Measurements from ENCODE around the gene DMTF1.

DMTF1 gene

GRCh38 chr7:87209295-87209924, 57.2 kb downstream of the DMTF1 start:
- no peak overlapping the region for H2BK120ac ChIP-seq (ENCODE audit: low read depth, low read length)
- no peak overlapping the region for H3K4me3 ChIP-seq (ENCODE audit: low read length in 2 of 2)
- no peak overlapping the region for H2BK12ac ChIP-seq (ENCODE audit: low read length)
- no peak overlapping the region for H3K23ac ChIP-seq (ENCODE audit: low read depth, low read length, poor library complexity)
- no peak overlapping the region for H2AFZ ChIP-seq (ENCODE audit: low read length)
- no peak overlapping the region for H2BK5ac ChIP-seq (ENCODE audit: low read length)
- no peak overlapping the region for H4K8ac ChIP-seq (ENCODE audit: low read depth, low read length)
- H3K36me3 ChIP-seq (replicated peaks in 1 of 2; ENCODE audit: control insufficient read depth in 2 of 2, insufficient read depth in 2 of 2, low read length in 2 of 2): peaks cover 5 to 15% of the 10 kb centered on the region in 2 donors
- no peaks in the 10 kb centered on the region for H3K27me3 ChIP-seq (ENCODE audit: control insufficient read depth in 3 of 3, insufficient read depth in 3 of 3, low read depth in 1 of 3, low read length in 3 of 3)
- peaks cover 3% of the 10 kb centered on the region for H3K79me1 ChIP-seq (ENCODE audit: low read depth, low read length)
- H3K4me2 ChIP-seq (ENCODE audit: insufficient read depth, low read length, poor library complexity, severe bottlenecking): no peak overlapping the region
- no peak overlapping the region for H3K14ac ChIP-seq (ENCODE audit: low read length)
- H3K9ac ChIP-seq (ENCODE audit: low read depth, low read length, poor library complexity): no peak overlapping the region
- no peak overlapping the region for H3K4ac ChIP-seq (ENCODE audit: low read length)
- H3K27ac ChIP-seq (replicated peaks; ENCODE audit: low read length): no peak overlapping the region
- no peak overlapping the region for H2AK5ac ChIP-seq (ENCODE audit: low read depth, low read length)
- H4K91ac ChIP-seq (ENCODE audit: low read depth, low read length, poor library complexity): no peak overlapping the region
- no peak overlapping the region for H2BK15ac ChIP-seq (ENCODE audit: low read length)
- H3K4me1 ChIP-seq (ENCODE audit: control insufficient read depth in 2 of 2, insufficient read depth in 1 of 2, low read depth in 1 of 2, low read length in 2 of 2): peaks cover 1% of the 10 kb centered on the region in 2 donors
- DNase-seq (ENCODE audit: low spot score): no peak
- no peak overlapping the region for H3K18ac ChIP-seq (ENCODE audit: low read length)
- no CpG with 5 or more reads among the region's 18 CpGs for WGBS, 2 donors (ENCODE audit: extremely low coverage in 2 of 2, insufficient read length in 2 of 2, insufficient replicate concordance in 1 of 2)
- peaks cover 17 to 41% of the 10 kb centered on the region in 2 donors for H3K9me3 ChIP-seq (replicated peaks in 1 of 2; ENCODE audit: control insufficient read depth in 2 of 2, insufficient read depth in 1 of 2, low read depth in 1 of 2, low read length in 2 of 2)

GRCh38 chr7:87210506-87210905, 58.3 kb downstream of the DMTF1 start:
- peaks cover 5 to 23% of the 10 kb centered on the region in 2 donors for H3K36me3 ChIP-seq (replicated peaks in 1 of 2; ENCODE audit: control insufficient read depth in 2 of 2, insufficient read depth in 2 of 2, low read length in 2 of 2)
- no peak overlapping the region for H2AFZ ChIP-seq (ENCODE audit: low read length)
- DNase-seq (ENCODE audit: low spot score): no peak
- peaks cover 13 to 31% of the 10 kb centered on the region in 2 donors for H3K9me3 ChIP-seq (replicated peaks in 1 of 2; ENCODE audit: control insufficient read depth in 2 of 2, insufficient read depth in 1 of 2, low read depth in 1 of 2, low read length in 2 of 2)
- H3K18ac ChIP-seq (ENCODE audit: low read length): no peak overlapping the region
- no peak overlapping the region for H2BK12ac ChIP-seq (ENCODE audit: low read length)
- no peak overlapping the region for H2AK5ac ChIP-seq (ENCODE audit: low read depth, low read length)
- H4K8ac ChIP-seq (ENCODE audit: low read depth, low read length): no peak overlapping the region
- H3K27ac ChIP-seq (replicated peaks; ENCODE audit: low read length): no peak overlapping the region
- H3K4me2 ChIP-seq (ENCODE audit: insufficient read depth, low read length, poor library complexity, severe bottlenecking): no peak overlapping the region
- H2BK5ac ChIP-seq (ENCODE audit: low read length): no peak overlapping the region
- no peak overlapping the region for H3K4ac ChIP-seq (ENCODE audit: low read length)
- H3K23ac ChIP-seq (ENCODE audit: low read depth, low read length, poor library complexity): no peak overlapping the region
- WGBS, 2 donors (ENCODE audit: extremely low coverage in 2 of 2, insufficient read length in 2 of 2, insufficient replicate concordance in 1 of 2): no CpG with 5 or more reads among the region's 3 CpGs
- no peak overlapping the region for H3K9ac ChIP-seq (ENCODE audit: low read depth, low read length, poor library complexity)
- peaks cover 1% of the 10 kb centered on the region in 2 donors for H3K4me1 ChIP-seq (ENCODE audit: control insufficient read depth in 2 of 2, insufficient read depth in 1 of 2, low read depth in 1 of 2, low read length in 2 of 2)
- no peak overlapping the region for H2BK120ac ChIP-seq (ENCODE audit: low read depth, low read length)
- no peak overlapping the region for H3K4me3 ChIP-seq (ENCODE audit: low read length in 2 of 2)
- peaks cover 2% of the 10 kb centered on the region for H3K79me1 ChIP-seq (ENCODE audit: low read depth, low read length)
- no peak overlapping the region for H4K91ac ChIP-seq (ENCODE audit: low read depth, low read length, poor library complexity)
- no peak overlapping the region for H3K14ac ChIP-seq (ENCODE audit: low read length)
- no peak overlapping the region for H2BK15ac ChIP-seq (ENCODE audit: low read length)
- H3K27me3 ChIP-seq (ENCODE audit: control insufficient read depth in 3 of 3, insufficient read depth in 3 of 3, low read depth in 1 of 3, low read length in 3 of 3): no peaks in the 10 kb centered on the region

GRCh38 chr7:87212498-87212897, 60.2 kb downstream of the DMTF1 start:
- Histone ChIP-seq H3K4me1 (ENCODE audit: control insufficient read depth in 2 of 2, insufficient read depth in 1 of 2, low read depth in 1 of 2, low read length in 2 of 2) (peaks cover 1 to 8% of the 10 kb centered on the region in 2 donors), H3K36me3 (replicated peaks in 1 of 2; ENCODE audit: control insufficient read depth in 2 of 2, insufficient read depth in 2 of 2, low read length in 2 of 2) (peaks cover 2 to 32% of the 10 kb centered on the region in 2 donors), H2BK120ac (ENCODE audit: low read depth, low read length) (no peak overlapping the region), H3K27ac (replicated peaks; ENCODE audit: low read length) (no peak overlapping the region), H3K4me3 (ENCODE audit: low read length in 2 of 2) (no peak overlapping the region), H3K4me2 (ENCODE audit: insufficient read depth, low read length, poor library complexity, severe bottlenecking) (no peak overlapping the region), H2BK15ac (ENCODE audit: low read length) (no peak overlapping the region), H3K4ac (ENCODE audit: low read length) (no peak overlapping the region), H3K79me1 (ENCODE audit: low read depth, low read length) (no peaks in the 10 kb centered on the region), H4K91ac (ENCODE audit: low read depth, low read length, poor library complexity) (no peak overlapping the region), H3K18ac (ENCODE audit: low read length) (no peak overlapping the region), H3K14ac (ENCODE audit: low read length) (no peak overlapping the region), H3K9me3 (replicated peaks in 1 of 2; ENCODE audit: control insufficient read depth in 2 of 2, insufficient read depth in 1 of 2, low read depth in 1 of 2, low read length in 2 of 2) (peaks cover 6 to 16% of the 10 kb centered on the region in 2 donors), H3K23ac (ENCODE audit: low read depth, low read length, poor library complexity) (no peak overlapping the region), H2AK5ac (ENCODE audit: low read depth, low read length) (no peak overlapping the region), H3K9ac (ENCODE audit: low read depth, low read length, poor library complexity) (no peak overlapping the region), H4K8ac (ENCODE audit: low read depth, low read length) (no peak overlapping the region), H3K27me3 (ENCODE audit: control insufficient read depth in 3 of 3, insufficient read depth in 3 of 3, low read depth in 1 of 3, low read length in 3 of 3) (no peaks in the 10 kb centered on the region), H2BK5ac (ENCODE audit: low read length) (no peak overlapping the region), H2AFZ (ENCODE audit: low read length) (no peak overlapping the region), H2BK12ac (ENCODE audit: low read length) (no peak overlapping the region)
- DNase-seq (ENCODE audit: low spot score): no peak
- no CpG with 5 or more reads among the region's 1 CpG for WGBS, 2 donors (ENCODE audit: extremely low coverage in 2 of 2, insufficient read length in 2 of 2, insufficient replicate concordance in 1 of 2)

- no CpG with 5 or more reads among the region's 1 CpG for WGBS, 2 donors (ENCODE audit: extremely low coverage in 2 of 2, insufficient read length in 2 of 2, insufficient replicate concordance in 1 of 2)
Measured at GRCh38 chr7:87213252-87213651, 61.0 kb downstream of the DMTF1 start.

More at GRCh38 chr7:87213252-87213651, 61.0 kb downstream of the DMTF1 start:
- no peaks in the 10 kb centered on the region for H3K27me3 ChIP-seq (ENCODE audit: control insufficient read depth in 3 of 3, insufficient read depth in 3 of 3, low read depth in 1 of 3, low read length in 3 of 3)
- no peak overlapping the region for H3K4me2 ChIP-seq (ENCODE audit: insufficient read depth, low read length, poor library complexity, severe bottlenecking)
- H2AK5ac ChIP-seq (ENCODE audit: low read depth, low read length): no peak overlapping the region
- no peaks in the 10 kb centered on the region for H3K79me1 ChIP-seq (ENCODE audit: low read depth, low read length)
- H2AFZ ChIP-seq (ENCODE audit: low read length): no peak overlapping the region
- H3K4ac ChIP-seq (ENCODE audit: low read length): no peak overlapping the region
- H3K4me1 ChIP-seq (ENCODE audit: control insufficient read depth in 2 of 2, insufficient read depth in 1 of 2, low read depth in 1 of 2, low read length in 2 of 2): peaks cover 3 to 8% of the 10 kb centered on the region in 2 donors
- no peak overlapping the region for H3K27ac ChIP-seq (replicated peaks; ENCODE audit: low read length)
- no peak overlapping the region for H3K9ac ChIP-seq (ENCODE audit: low read depth, low read length, poor library complexity)
- no peak overlapping the region for H4K91ac ChIP-seq (ENCODE audit: low read depth, low read length, poor library complexity)
- H3K9me3 ChIP-seq (replicated peaks in 1 of 2; ENCODE audit: control insufficient read depth in 2 of 2, insufficient read depth in 1 of 2, low read depth in 1 of 2, low read length in 2 of 2): peaks cover 4 to 19% of the 10 kb centered on the region in 2 donors
- H2BK5ac ChIP-seq (ENCODE audit: low read length): no peak overlapping the region
- no peak overlapping the region for H3K14ac ChIP-seq (ENCODE audit: low read length)
- H3K4me3 ChIP-seq (ENCODE audit: low read length in 2 of 2): no peak overlapping the region
- no peak overlapping the region for H2BK12ac ChIP-seq (ENCODE audit: low read length)
- peaks cover 2 to 39% of the 10 kb centered on the region in 2 donors for H3K36me3 ChIP-seq (replicated peaks in 1 of 2; ENCODE audit: control insufficient read depth in 2 of 2, insufficient read depth in 2 of 2, low read length in 2 of 2)
- DNase-seq (ENCODE audit: low spot score): no peak
- H2BK15ac ChIP-seq (ENCODE audit: low read length): no peak overlapping the region
- H3K23ac ChIP-seq (ENCODE audit: low read depth, low read length, poor library complexity): no peak overlapping the region
- H4K8ac ChIP-seq (ENCODE audit: low read depth, low read length): no peak overlapping the region
- H3K18ac ChIP-seq (ENCODE audit: low read length): no peak overlapping the region
- H2BK120ac ChIP-seq (ENCODE audit: low read depth, low read length): no peak overlapping the region
